Neural cell (in vitro differentiated cells): Measurements from ENCODE around the gene NPTN.
"Not testable (repeated sequence)": the region's sequence is repeated elsewhere in the genome, so short reads cannot be mapped to it uniquely, and the experiment has no call there.

Source experiments
- CTCF ChIP-seq: fragments of 450-650 bp; IDR thresholded peaks from 2 replicates; pipeline ENCODE4 v1.5.1; 2014; ENCODE audit warnings: antibody characterized with exemption, mild to moderate bottlenecking, moderate library complexity; ENCODE audit not compliant: poor library complexity, severe bottlenecking
- EZH2 ChIP-seq: fragments of 200-600, 300-800 bp; shearing (Covaris generic), sonication (generic); IDR thresholded peaks from 2 replicates; pipeline ENCODE4 v1.6.1; 2014; ENCODE audit warnings: antibody characterized with exemption, low read length, borderline replicate concordance, mild to moderate bottlenecking; ENCODE audit not compliant: insufficient read depth, poor library complexity, severe bottlenecking
- SMC3 ChIP-seq: fragments of 450-650 bp; conservative IDR thresholded peaks from 2 replicates; pipeline ENCODE4 v1.6.1; 2014; ENCODE audit warnings: antibody characterized with exemption, mild to moderate bottlenecking, moderate library complexity; ENCODE audit not compliant: poor library complexity

GRCh38 chr15:73577593-73577992 is 55.6 kb downstream of the NPTN start:
- not testable (repeated sequence) for TF ChIP-seq CTCF, SMC3, EZH2
